ENCODE measurements around the gene HSBP1L1. TPM values are rescaled to one million over a fixed set of nuclear protein-coding genes. Genes with fewer than 3 reads are reported as not detected.

HSBP1L1 gene
- total RNA-seq, 1 donor from 2014 or later = not detected

- no peak for TF ChIP-seq CTCF (IDR thresholded peaks at IDR 0.05; ENCODE audit: partially characterized antibody, unreplicated experiment)
- peaks cover 3% of the 10 kb centered on the region for H3K9me3 Mint-ChIP-seq (ENCODE audit: unreplicated experiment)
- H3K36me3 Mint-ChIP-seq (ENCODE audit: unreplicated experiment) = peaks cover 3% of the 10 kb centered on the region
- H3K4me3 Mint-ChIP-seq (ENCODE audit: unreplicated experiment) = peak overlapping the region; percentile 30
- H3K27me3 Mint-ChIP-seq (ENCODE audit: unreplicated experiment) = peaks cover 9% of the 10 kb centered on the region
- DNase-seq = no peak
- H3K27ac Mint-ChIP-seq (ENCODE audit: unreplicated experiment) = no peak overlapping the region
- H3K4me1 Mint-ChIP-seq (ENCODE audit: low read depth, unreplicated experiment) = peaks cover 9% of the 10 kb centered on the region
These were observed 3.4 kb upstream of the HSBP1L1 start for GRCh38 chr18:79960921-79961526.

- no peak overlapping the region for H3K4me3 Mint-ChIP-seq (ENCODE audit: unreplicated experiment)
- no peak for DNase-seq
- H3K4me1 Mint-ChIP-seq (ENCODE audit: low read depth, unreplicated experiment) = peaks cover 9% of the 10 kb centered on the region
- no peak overlapping the region for H3K27ac Mint-ChIP-seq (ENCODE audit: unreplicated experiment)
- H3K36me3 Mint-ChIP-seq (ENCODE audit: unreplicated experiment) = no peaks in the 10 kb centered on the region
- H3K9me3 Mint-ChIP-seq (ENCODE audit: unreplicated experiment) = peaks cover 3% of the 10 kb centered on the region
- TF ChIP-seq CTCF (IDR thresholded peaks at IDR 0.05; ENCODE audit: partially characterized antibody, unreplicated experiment) = no peak
- H3K27me3 Mint-ChIP-seq (ENCODE audit: unreplicated experiment) = peaks cover 9% of the 10 kb centered on the region
These were observed 2.7 kb upstream of the HSBP1L1 start for GRCh38 chr18:79961527-79962291.

GRCh38 chr18:79962311-79962710, 2.1 kb upstream of the HSBP1L1 start:
- Mint-ChIP-seq H3K27me3 (ENCODE audit: unreplicated experiment) (peaks cover 5% of the 10 kb centered on the region), H3K4me1 (ENCODE audit: low read depth, unreplicated experiment) (peaks cover 9% of the 10 kb centered on the region)

GRCh38 chr18:79962835-79963657, 1.4 kb upstream of the HSBP1L1 start:
- no peak for DNase-seq
- peak overlapping the region; percentile 64 for H3K4me3 Mint-ChIP-seq (ENCODE audit: unreplicated experiment)
- peaks cover 2% of the 10 kb centered on the region for H3K9me3 Mint-ChIP-seq (ENCODE audit: unreplicated experiment)
- H3K36me3 Mint-ChIP-seq (ENCODE audit: unreplicated experiment) = no peaks in the 10 kb centered on the region
- peaks cover 5% of the 10 kb centered on the region for H3K27me3 Mint-ChIP-seq (ENCODE audit: unreplicated experiment)
- H3K4me1 Mint-ChIP-seq (ENCODE audit: low read depth, unreplicated experiment) = peaks cover 9% of the 10 kb centered on the region
- no peak for TF ChIP-seq CTCF (IDR thresholded peaks at IDR 0.05; ENCODE audit: partially characterized antibody, unreplicated experiment)
- H3K27ac Mint-ChIP-seq (ENCODE audit: unreplicated experiment) = peak overlapping the region; percentile 4

More at GRCh38 chr18:79962311-79962710, 2.1 kb upstream of the HSBP1L1 start:
- Mint-ChIP-seq H3K36me3 (ENCODE audit: unreplicated experiment) (no peaks in the 10 kb centered on the region), H3K4me3 (ENCODE audit: unreplicated experiment) (no peak overlapping the region), H3K9me3 (ENCODE audit: unreplicated experiment) (peaks cover 2% of the 10 kb centered on the region), H3K27ac (ENCODE audit: unreplicated experiment) (no peak overlapping the region)
- TF ChIP-seq CTCF (IDR thresholded peaks at IDR 0.05; ENCODE audit: partially characterized antibody, unreplicated experiment) = no peak
- no peak for DNase-seq
